RWPE2 (cell line): Measurements from ENCODE around the gene PXK.

ENCODE experiments used
- ATAC-seq: fragments of 200-7000 bp; cut with Tn5 transposase; 3 replicates; pipeline ENCODE4 v1.9.1; 2021; ENCODE audit warnings: low read depth
- DNase-seq: peaks from one replicate; pipeline ENCODE4 v3.0.0-alpha.2; 2020; ENCODE audit warnings: low spot score
- H3K27ac ChIP-seq: fragments of 450-650 bp; 2 replicates; pipeline ENCODE4 v1.5.1; 2017; ENCODE audit warnings: mild to moderate bottlenecking; ENCODE audit not compliant: poor library complexity, severe bottlenecking
- H3K27me3 ChIP-seq: fragments of 250-450 bp; sonication (Bioruptor Pico); 2 replicates; pipeline ENCODE4 v1.5.1; 2021; ENCODE audit warnings: mild to moderate bottlenecking, moderate library complexity; ENCODE audit not compliant: insufficient read depth, poor library complexity, severe bottlenecking
- H3K36me3 ChIP-seq: fragments of 250-450 bp; sonication (Bioruptor Pico); 2 replicates; pipeline ENCODE4 v1.5.1; 2020; ENCODE audit warnings: low read depth, mild to moderate bottlenecking, moderate library complexity
- H3K4me1 ChIP-seq: fragments of 250-450 bp; sonication (Bioruptor Pico); 2 replicates; pipeline ENCODE4 v1.5.1; 2021; ENCODE audit warnings: mild to moderate bottlenecking, moderate library complexity; ENCODE audit not compliant: insufficient read depth, poor library complexity, severe bottlenecking
- H3K4me3 ChIP-seq: fragments of 250-450 bp; sonication (Bioruptor Pico); 2 replicates; pipeline ENCODE4 v1.5.1; 2021; ENCODE audit warnings: mild to moderate bottlenecking, moderate library complexity; ENCODE audit not compliant: severe bottlenecking
- H3K9me3 ChIP-seq: fragments of 250-450 bp; sonication (Bioruptor Pico); 2 replicates; pipeline ENCODE4 v1.5.1; 2021; ENCODE audit warnings: mild to moderate bottlenecking, moderate library complexity; ENCODE audit not compliant: severe bottlenecking
- CTCF ChIP-seq: fragments of 450-650 bp; IDR thresholded peaks from one replicate; pipeline ENCODE4 v1.5.1; 2017; ENCODE audit warnings: mild to moderate bottlenecking, moderate library complexity; ENCODE audit not compliant: poor library complexity, severe bottlenecking

The PXK gene

DNA sequence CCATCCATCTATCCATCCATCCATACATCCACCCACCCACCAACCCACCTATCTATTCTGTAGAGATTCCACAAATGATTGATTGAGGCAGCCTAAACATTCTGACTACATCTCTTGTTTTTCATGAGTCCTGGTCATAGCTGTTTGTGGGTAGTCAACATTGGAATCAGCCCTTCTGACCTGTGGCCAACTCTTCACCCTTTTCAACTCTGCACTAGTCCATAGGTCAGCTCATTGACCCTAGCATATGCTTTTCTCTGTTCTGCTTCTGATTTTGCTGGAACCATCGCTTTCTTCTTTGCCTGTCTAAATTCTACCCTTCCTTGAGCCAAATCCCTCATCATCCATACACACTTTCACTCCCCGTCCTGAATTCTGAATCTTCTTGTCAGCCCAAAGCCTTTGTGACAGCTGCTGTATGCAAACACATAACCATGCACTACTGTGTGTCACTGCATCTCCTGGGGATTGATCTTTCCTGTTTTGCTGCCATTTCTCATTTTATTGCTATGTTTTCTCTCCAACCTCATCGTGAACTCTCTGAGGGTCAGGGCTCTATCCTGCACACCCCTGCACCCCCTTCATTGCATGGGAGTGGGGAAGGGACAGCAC lies 142.4 kb downstream of the PXK start:
- Histone ChIP-seq H3K27me3 (no peaks in the 10 kb centered on the region), H3K4me1 (peaks cover 15% of the 10 kb centered on the region), H3K36me3 (no peaks in the 10 kb centered on the region), H3K4me3 (no peak overlapping the region), H3K9me3 (no peaks in the 10 kb centered on the region), H3K27ac (no peak overlapping the region)
- DNase-seq (no peak), ATAC-seq (no peak)
- TF ChIP-seq CTCF = no peak
